ENCODE results near the gene LAIR1.
"Not testable (repeated sequence)": the region's sequence is repeated elsewhere in the genome, so short reads cannot be mapped to it uniquely, and the experiment has no call there.

The LAIR1 gene

GRCh38 chr19:54376610-54377285 is 12.0 kb upstream of the LAIR1 start:
- DNase-seq (ENCODE audit: low read depth): no peak

GRCh38 chr19:54375181-54375938 is 10.6 kb upstream of the LAIR1 start:
- not testable (repeated sequence) for DNase-seq (ENCODE audit: low read depth)

DNA sequence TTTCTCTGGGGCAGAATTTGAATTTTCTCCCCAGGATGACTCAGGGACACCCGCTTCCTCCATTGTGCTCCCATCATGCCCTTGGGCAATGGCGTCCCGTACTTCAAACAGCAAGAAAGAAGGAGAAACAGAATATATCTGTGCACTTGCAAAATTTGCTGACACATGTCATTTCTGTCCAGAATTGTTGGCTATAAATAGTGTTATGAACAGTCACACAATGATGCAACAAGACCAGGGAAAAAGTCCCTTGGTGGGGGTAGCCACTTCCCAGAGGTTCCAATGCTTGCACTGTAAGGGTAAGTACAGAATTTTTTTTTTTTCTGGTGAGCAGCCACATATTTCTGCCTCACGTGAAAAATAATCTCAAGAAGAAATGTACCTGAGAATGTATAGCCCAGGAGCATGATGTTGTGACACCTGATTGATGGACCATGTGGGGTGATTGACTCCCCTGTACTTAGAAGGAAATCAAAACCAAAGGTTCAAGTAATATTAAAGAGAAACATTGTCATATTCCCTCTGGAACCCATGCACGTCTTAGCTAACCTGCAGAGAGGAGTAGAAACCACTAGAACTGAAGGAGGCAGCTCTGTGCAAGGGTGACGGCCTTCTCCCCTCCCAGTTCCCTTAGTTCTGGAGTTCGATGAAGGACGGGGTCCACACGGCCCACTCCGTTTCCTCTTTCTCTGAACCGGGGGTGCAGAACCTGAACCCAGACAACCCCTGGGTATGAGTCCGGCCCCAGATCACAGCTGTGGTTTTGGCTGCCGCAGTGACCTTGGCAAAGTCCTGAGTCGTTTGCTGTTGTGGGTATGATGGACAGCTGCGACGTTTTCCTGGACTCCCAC is 9.3 kb upstream of the LAIR1 start:
- DNase-seq (ENCODE audit: low read depth): no peak

- DNase-seq (ENCODE audit: low read depth): not testable (repeated sequence)
These were observed 6.7 kb upstream of the LAIR1 start for GRCh38 chr19:54371453-54371852.

DNA sequence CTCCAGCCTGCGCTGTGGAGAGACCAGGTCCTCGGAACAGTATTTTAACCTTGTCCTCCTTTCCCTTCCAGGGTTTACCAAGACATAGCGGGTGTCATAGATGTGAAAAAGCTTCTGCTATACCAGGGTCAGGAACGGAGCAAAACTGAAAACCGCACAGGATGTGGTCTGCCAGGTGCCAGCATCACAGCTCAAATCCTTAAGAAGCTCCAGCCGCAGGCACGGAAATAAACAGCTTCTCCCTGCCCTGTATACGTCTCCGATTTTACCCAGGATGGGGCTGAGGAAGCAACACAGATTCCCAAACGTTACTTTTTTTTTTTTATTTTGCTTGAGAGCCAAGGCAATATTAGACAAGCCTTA is 5.7 kb upstream of the LAIR1 start:
- not testable (repeated sequence) for DNase-seq (ENCODE audit: low read depth)

DNA sequence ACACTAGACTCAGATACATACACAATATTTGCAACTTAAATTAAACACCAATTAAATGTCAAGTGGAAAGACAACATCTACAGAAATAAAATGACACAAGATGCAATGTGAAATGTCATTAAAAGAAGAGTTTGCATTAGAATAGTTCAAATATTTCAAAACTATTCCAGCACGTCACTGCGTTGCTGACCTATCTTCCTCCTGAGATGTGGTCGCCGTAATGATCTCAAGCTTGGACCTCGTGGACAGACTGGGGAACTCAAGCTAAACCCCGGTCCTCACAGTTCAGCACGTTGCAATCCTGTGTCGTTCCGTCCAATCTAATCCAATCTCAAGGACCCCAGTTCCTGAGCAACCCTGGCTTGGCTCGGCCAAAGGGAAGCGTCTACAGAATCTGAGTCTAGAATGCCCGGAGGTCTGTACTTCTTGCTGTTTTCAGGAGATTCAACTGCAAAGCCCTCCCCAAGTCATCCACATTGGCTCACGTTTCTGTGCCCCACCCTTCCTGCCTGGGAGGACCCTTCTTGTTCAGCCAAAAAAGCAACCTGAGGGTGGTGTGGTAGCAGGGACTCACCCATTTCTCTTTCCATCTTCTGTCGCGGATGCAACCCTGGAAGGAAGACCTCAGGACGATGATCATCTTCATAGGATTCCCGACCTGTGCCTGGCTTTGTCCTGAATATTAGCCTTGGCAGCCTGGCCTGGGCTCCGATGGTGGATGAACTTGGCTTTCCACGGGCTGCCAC is 5.1 kb upstream of the LAIR1 start:
- DNase-seq (ENCODE audit: low read depth): not testable (repeated sequence)

- DNase-seq (ENCODE audit: low read depth): no peak
These were observed 4.5 kb upstream of the LAIR1 start for GRCh38 chr19:54369082-54369687.

DNA sequence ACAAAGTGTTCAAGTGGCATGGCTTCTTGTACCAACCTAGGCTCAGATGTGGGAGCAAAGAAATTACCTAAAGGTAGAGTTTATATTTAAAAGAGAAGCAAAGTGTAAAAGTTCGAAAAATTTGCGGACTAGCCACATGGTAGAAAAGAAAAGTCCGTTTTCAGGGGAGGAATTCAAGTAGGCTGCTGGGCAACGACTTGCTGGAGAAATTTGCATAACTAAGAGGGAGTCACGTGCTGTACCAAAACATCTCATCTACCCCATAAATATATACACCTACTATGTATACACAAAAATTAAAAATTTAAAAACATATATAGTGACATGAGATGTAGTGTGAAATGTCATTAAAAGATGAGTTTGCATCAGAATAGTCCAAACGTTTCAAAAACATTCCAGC is 2.1 kb upstream of the LAIR1 start:
- no peak for DNase-seq (ENCODE audit: low read depth)

DNA sequence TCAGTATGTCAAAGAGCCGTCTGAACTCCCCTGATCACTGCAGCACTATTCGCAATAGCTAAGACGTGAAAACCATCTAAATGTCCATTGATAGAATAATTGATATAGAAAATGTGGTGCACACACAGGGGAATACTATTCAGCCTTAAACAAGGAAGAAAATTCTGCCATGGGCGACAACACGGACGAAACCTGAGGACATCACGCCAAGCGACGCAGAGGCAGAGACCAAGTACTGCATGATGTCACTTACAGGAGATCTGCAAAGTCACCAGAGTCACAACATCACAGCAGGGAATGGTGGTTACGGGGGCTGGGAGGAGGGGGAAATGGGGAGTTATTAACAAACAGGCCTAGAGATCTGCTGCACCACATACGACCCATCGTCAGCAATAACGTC is 1.1 kb upstream of the LAIR1 start:
- not testable (repeated sequence) for DNase-seq (ENCODE audit: low read depth)

- DNase-seq (ENCODE audit: low read depth): not testable (repeated sequence)
These were observed 2.9 kb downstream of the LAIR1 start for GRCh38 chr19:54361680-54362422.

GRCh38 chr19:54359149-54359820 is 5.4 kb downstream of the LAIR1 start:
- DNase-seq (ENCODE audit: low read depth): not testable (repeated sequence)

DNA sequence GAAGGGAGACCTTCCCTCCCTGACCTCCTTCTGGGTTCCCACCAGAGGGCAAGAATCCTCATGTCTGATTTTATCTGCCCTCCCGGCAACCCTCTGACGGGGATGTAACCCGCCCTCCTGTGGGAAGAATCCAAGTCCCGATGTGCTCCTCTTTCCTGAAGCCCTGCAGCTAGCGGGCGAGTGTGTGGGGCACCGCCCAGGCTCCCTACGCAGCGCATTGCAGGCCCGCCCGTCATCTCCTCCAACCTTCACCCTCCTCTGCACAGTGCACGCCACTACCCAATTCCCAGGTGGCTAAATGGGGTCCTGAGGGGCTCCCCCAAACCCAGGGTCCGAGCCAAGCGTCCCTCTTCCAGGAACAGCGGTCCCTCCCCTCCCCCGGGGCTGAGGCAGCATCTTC is 7.3 kb downstream of the LAIR1 start:
- no peak for DNase-seq (ENCODE audit: low read depth)

DNA sequence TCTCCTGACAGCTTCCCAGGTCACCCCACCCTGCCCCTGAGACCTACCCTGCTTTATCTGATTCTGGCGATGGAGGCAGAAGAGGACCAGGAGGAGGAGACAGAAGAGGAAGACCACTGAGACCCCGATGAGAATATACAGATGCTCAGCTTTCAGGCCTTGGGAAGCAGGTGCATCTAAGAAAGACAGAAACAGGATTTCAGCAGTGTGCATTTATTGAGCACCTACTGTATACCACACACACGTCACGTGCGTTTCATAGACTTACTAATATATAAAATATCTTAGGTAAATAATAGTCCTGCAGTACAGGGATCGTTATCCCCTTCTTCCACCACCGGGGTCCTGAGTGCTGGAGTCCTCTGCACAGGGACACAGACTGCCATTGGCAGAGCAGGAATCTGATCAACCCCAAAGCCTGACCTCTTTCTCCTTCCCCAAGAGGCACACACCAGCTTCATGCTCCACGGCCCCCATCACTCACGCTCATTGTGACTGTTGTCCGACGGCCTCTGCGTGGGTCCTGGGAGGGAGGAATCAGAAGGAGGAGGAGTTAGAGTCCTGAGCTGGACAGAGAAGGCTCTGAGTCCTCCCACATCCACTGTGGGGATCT is 8.2 kb downstream of the LAIR1 start:
- DNase-seq (ENCODE audit: low read depth): no peak

DNA sequence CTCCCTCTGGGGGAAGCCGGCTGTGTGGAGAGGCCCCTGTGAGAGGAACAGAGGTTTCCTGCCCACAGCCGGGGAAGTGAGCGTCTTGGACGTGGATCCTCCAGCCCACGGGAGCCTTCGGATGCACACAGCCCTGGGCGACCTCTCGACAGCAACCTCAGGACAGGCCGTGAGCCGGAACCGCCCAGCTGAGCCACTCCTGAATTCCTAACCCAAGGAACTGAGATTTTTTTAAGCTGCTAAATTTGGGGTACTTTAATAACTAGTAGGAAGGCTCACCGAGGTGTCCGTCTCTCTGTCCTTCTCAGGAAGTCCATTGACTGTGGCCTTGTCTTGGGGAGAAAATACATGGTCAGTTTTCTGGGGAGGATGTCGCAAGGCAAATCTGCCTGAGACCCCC is 9.1 kb downstream of the LAIR1 start:
- DNase-seq (ENCODE audit: low read depth): no peak

GRCh38 chr19:54354761-54355160 is 10.0 kb downstream of the LAIR1 start:
- DNase-seq (ENCODE audit: low read depth): no peak

- DNase-seq (ENCODE audit: low read depth): no peak
These were observed 12.2 kb downstream of the LAIR1 start for GRCh38 chr19:54352546-54352945.

DNA sequence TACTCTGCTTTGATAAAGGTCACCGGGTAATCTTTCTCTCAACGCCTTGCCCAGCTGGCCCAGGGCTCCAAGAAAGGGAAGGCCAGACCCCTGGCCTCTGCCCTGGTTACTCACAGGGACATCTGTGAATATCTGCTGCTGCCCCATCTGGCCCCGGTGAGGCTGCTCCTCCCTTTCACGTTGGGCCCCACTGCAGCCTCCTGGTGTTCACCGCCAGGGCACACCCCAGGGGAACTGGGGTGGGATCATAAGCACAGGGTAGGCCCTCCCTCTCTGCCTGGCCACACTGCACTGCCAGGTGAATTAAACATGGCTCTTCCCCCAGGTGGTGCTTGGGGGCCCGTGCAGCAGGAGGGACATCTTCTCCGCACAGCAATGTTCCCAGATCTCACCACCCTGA is 12.7 kb downstream of the LAIR1 start:
- DNase-seq (ENCODE audit: low read depth): no peak

- DNase-seq (ENCODE audit: low read depth): no peak
These were observed 13.3 kb downstream of the LAIR1 start for GRCh38 chr19:54351474-54351873.

GRCh38 chr19:54345938-54346386 is 18.8 kb downstream of the LAIR1 start:
- DNase-seq (ENCODE audit: low read depth): no peak

GRCh38 chr19:54343868-54344267 is 20.9 kb downstream of the LAIR1 start:
- no peak for DNase-seq (ENCODE audit: low read depth)

Data from GM04503 (cell line).